Vagina (tissue), 2 donors: ENCODE measurements around the gene SDHB.

ENCODE experiments used
- CTCF ChIP-seq, 3 experiments: fragments of 450-650 bp in 2 of 3; fragments of 200-600 bp in 1 of 3; sonication (generic) in 1 of 3; IDR thresholded peaks; one replicate each; pipeline ENCODE4 v1.5.1; 2017 to 2019; ENCODE audit warnings: antibody characterized with exemption in 3 of 3, mild to moderate bottlenecking in 2 of 3, moderate library complexity in 2 of 3
- POLR2A ChIP-seq, 2 donors: fragments of 450-650 bp; IDR thresholded peaks; one replicate each; pipeline ENCODE4 v1.6.1; 2017; ENCODE audit warnings: antibody characterized with exemption in 2 of 2, mild to moderate bottlenecking in 2 of 2, moderate library complexity in 2 of 2

DNA sequence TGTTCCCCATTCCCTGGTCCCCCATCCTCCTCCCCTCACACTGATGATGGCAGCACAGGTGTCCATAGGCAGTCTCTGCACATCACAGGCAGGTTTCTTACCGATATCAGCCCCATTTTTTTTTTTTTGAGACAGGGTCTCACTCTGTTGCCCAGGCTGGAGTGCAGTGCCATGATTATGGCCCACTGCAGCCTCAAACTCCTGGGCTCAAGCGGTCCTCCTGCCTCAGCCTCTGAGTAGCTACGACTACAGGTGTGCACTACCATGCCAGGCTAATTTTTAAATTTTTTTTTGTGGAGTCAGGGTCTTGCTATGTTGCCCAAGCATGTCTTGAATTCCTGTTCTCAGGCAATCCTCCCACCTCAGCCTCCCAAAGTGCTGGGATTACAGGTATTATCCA is 28.9 kb upstream of the SDHB start:
- TF ChIP-seq POLR2A (IDR thresholded peaks at IDR 0.05), result no peak
- TF ChIP-seq CTCF (IDR thresholded peaks at IDR 0.05), result no peak
